Right ventricle myocardium superior (tissue), 1 donor: ENCODE data around the gene PTPRCAP. TPM values are rescaled to one million over a fixed set of nuclear protein-coding genes. Genes with fewer than 3 reads are reported as not detected.
A peak's percentile ranks its signal among the peaks of the same experiment; 100 is the strongest.

Experiments used
- ATAC-seq: fragments of 200-7000 bp; cut with Tn5 transposase; one replicate; pipeline ENCODE4 v1.9.1; 2020; ENCODE audit warnings: mild to moderate bottlenecking; ENCODE audit not compliant: poor library complexity
- DNase-seq: peaks from one replicate; pipeline ENCODE4 v3.0.0-alpha.2; 2020
- intact Hi-C: fragments of 100-400 bp; cut with DNase I; formaldehyde crosslinking; loops from one replicate; pipeline ENCODE4 v1.11.2; 2022
- total RNA-seq: library from RNA; stranded (reverse); fragmentation: NEBNext Ultra II Directional; extraction: Animal tissue kit (Norgen Biotek cat#: 25700); gene quantifications from one replicate; pipeline ENCODE4 v1.2.1, GENCODE V29; 2021
- donor health status: DM: no; HTN: yes; CAD: no; lungs with severe emphysema.

Gene PTPRCAP
- total RNA-seq, 1 donor from 2014 or later = 1.0 TPM

DNA sequence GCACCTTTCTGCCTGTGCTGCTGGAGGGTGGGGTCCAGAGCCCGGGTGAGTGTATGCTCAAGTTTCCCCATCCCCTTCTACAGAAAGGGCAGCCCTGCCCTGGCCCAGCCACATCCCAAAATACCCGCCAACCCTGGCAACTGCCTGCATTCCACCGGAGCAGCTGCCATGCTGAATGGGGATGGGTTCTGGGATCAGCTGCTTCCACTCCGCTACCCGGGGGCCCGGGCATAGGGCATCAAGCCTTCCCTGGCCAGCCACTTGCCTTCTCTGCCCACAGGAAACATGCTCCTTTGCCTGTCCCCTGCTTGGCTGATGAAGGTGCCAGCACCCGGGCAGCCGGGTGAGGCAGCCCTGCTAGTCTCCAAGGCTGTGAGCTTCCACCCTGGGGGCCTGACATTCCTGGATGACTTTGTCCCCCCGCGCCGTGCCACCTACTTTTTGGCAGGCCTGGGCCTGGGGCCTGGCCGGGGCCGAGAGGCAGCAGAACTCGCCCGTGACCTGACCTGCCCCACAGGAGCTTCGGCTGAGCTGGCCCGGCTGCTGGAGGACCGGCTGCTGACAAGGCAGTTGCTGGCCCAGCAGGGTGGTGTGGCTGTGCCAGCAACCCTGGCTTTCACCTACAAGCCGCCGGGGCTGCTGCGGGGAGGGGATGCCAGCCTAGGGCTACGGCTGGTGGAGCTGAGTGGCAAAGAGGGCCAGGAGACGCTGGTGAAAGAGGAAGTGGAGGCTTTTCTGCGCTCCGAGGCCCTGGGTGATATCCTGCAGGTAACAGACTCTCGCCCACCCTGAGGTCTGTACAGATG is 18.8 kb downstream of the PTPRCAP start:
- ATAC-seq (peak; percentile 51), DNase-seq (peak; percentile 69)
- intact Hi-C loops = no loop called here

DNA sequence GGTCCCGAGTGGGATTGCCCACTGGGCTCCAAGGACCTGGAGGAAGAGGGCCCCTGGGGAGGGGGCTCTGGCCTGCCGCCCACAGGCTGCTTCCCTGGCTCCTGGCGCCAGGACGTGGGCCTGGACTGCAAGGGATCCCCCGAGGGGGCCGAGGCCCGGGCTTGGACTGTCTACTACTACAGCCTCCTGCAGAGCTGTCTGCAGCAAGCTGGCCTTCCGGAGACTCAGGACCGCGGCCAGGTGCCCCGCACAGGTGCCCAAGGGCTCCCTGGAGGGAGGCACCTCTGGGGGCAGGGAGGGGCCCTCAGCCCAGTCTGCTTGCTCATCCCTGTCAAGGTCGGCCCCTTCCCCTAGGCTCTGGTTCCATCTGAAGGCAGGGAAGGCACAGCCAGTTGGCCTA is 20.1 kb downstream of the PTPRCAP start:
- intact Hi-C loops = no loop called here
- DNase-seq = no peak
- ATAC-seq = no peak

DNA sequence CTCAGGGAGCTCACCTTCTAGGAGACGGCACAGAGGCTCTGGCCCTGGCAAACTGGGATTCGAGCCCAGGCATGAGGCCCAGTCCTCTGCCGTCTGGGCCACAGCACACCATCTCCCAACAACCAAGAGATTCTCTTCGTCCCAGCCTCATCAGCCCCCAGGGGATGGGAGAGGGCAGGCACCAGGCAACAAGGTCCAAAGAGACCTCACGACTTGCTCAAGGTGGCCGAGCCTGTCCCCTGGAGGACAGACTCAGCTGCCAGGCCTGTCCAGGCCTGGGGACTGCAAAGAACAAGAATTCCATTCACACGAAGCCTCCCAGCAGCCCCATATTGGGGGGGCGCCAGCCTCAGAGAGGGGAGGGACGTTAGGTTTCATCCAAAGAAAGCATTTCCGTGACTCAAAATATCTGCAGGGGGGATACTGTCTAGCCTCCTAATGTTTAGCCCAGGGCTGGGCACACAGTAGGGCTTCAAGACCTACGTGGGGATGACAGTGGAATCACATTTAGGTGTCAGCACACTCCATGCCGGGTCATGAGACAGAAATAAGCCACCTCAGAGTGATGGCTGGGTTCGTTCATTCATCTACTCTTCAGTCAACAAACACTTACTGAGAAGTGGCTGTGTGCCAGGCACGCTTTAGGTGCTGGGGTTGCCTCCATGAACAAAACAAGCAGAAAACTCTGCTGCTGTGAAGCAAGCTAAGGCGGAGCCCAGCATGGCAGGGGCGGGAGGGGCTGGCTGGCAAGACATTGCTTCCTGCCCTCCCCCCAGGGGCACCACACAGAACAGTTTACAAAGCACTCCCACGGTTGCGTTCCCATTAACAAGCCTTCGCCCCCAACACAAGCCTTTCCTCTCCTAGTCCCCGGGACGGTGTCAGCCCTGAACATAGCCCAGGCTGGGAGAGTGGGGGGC is 20.8 kb downstream of the PTPRCAP start:
- ATAC-seq (no peak), DNase-seq (peak; percentile 61)
- intact Hi-C loops = no loop called here

DNA sequence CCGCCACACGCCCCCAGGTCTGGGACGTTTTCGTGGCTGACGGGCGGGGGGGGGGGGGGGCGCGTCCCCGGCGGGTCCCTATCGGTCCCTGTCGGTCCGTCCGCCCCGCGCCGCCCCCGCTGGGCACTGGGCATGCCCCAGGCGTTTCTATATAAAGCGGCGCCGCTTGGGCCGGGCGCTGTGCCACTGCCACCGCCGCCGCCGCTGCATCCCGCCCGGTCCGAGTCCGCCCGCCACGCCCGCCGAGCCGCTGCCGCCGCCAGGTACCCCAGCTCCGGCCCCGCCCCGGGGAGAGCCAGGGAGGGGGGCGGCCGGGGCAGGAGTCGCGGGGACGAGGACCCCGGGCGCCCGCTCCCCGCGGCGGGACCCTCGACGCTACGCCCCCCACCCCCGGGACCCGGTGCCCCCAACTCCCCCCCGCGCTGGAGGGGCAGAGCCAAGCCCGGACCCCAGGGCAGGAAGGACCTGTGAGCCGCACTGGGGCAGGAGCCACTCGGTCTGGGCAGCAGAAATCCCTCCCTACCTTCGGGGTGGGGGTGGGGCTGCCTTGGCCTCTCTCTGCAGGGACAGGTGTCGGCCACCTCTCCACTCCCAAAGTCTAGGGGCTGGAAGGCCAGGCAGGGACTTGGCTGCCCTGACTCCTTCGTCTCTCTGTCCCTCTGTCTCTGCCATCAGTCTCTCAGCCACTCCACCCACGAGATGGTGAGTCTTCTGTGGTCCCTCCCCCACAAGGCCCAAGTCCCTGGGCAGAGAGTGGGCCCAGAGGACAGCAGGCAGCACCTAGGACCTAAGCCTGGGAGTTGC is 21.8 kb downstream of the PTPRCAP start, which contains the start of gene CARNS1:
Gene CARNS1, plus strand, starts transcription at position 178 of the 804 bp plus-strand sequence. Its CDS starts 522 bp downstream, at position 700.
- DNase-seq (no peak), ATAC-seq (peak; percentile 18)
- intact Hi-C loops = no loop called here

DNA sequence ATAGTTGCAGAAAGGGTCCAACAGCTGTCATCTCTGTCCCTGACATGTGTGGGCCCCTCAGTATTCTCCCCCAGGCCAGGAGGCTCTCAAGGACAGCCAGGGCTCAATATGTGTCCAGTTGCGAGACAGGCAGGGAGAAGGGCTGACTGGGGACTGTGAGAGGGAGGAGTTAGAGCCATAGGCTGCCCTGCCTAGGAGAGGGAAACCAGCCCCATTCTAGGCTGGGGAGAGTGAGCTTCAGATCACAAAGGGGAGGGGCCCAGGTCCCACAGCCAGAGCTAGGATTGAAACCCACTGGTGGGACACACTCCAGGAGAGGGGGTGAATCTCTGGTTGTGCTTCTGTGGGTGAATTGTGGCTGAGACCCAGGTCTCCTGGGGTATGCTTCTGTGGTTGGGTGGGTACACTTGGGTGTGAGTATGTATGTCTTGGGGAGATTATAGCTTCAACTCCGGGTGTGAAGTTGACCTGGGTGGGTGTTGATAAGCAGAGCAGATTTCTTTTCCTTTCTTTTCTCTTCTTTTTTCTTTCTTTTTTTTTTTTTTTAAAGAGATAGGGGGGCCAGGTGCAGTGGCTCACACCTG is 24.1 kb downstream of the PTPRCAP start:
- ATAC-seq (no peak), DNase-seq (no peak)
- intact Hi-C loops = no loop called here

DNA sequence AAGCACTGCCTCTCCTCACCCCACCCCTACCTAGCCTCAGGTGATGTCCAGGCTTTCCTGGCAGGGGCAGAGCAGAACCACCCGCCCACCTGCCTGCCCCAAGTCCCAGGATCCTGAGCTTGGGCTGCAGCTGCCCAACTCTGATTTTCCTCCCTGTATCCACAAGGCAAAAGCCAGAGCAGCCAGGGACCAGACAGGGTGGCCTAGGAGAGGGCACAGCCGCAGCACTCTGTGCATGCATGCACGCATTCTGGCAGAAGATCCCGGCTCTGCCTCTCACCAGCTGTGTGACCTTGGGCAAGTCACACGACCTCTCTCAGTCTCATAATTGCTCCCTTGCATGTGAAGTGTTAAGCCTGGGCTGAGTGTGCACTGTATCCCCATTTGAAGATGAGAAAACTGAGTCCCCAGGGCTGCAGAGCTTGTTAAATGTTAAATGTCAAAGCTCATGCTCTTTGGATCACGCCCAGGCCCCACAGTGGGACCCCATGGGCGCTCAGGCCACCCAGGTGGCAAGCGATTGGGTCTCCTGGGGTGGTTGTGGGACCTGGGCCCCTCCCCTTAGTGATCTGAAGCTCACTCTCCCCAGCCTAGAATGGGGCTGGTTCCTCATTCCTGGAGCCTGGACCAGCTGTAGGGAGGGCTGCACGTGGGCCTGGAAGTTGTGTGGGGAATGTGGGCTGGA is 24.8 kb downstream of the PTPRCAP start:
- DNase-seq (no peak), ATAC-seq (no peak)
- intact Hi-C loops = no loop called here

DNA sequence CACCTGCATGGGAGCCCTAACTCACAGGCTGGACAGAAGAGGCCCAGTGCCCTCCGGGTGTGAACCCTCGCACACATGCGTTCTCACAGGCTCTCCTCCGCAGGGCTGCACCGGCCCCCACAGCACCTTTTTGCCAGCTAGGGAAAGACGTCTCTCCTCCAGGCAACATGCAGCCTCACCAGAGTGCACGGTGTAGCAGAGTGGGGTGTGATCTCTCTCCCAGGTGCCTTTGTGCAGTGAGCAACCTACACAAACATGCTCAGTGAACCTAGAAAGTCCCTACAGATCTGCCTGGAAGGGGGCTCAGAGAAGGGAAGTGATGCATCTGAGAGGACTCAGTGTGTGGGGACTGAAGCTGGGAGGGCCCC is 25.7 kb downstream of the PTPRCAP start:
- ATAC-seq (no peak), DNase-seq (no peak)
- intact Hi-C loops = no loop called here

DNA sequence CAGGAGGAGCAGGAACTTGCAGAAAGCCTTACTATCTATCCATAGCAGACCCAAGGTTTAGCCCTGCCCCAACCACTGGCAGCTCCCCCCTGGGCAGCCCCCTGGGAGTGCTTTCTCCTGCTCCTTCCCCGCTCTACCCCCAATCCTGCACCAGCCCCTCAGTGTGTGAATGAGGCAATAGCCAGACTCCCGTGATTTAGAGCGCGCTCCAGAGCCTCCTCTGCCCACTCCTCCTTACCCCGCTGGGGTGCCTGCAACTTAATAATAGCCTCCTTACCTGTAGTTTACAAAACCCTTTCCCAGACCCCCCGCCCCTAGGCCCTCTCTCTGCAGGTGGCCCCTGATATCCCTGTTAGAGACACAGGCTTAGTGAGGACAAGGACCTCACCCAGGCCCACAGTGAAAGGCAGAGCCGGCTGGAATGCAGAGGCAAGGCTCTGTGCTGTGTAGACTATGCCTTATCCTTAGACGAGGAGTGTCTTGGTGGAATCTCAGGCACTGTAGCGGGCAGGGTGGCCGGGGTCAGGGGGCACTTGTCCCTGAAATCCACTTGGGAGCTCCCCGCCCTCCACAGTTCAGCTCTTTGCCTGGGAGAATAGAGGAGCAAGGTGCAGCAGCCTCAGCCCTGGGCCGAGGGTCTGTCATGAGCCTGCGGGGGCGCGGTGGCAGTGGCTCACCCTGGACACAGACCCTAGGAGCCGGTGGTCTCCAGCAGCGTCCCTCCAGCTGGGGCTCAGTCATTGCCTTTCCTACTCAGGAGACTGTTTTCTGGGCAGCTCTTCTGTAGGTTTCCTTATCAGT is 26.3 kb downstream of the PTPRCAP start:
- ATAC-seq = no peak
- intact Hi-C loops = no loop called here

DNA sequence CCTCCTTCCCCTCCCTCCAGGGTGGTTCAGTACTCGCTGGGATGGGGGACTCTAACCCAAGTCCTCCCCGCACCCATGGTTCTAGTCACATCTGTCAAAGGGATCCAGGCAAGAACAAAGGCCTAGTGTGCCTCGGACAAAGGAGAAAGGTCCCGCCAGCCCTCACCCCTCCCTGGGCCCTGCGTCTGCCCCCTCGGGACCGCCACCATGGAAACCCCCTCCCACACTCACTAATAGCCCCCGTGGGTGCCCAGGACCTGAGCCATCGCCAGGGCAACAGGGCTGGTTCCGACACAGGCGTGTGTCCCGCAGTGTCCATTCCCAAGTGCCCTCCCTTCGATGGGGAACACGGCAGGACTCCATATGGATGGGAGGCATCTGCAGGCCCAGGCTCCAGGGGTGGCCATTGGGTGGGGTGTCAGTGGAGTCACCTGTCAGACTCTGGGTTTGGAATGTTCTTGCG is 27.1 kb downstream of the PTPRCAP start:
- no peak for ATAC-seq
- DNase-seq = no peak
- intact Hi-C loops = no loop called here

More for the DNA sequence above, 26.3 kb downstream of the PTPRCAP start:
- DNase-seq = no peak

DNA sequence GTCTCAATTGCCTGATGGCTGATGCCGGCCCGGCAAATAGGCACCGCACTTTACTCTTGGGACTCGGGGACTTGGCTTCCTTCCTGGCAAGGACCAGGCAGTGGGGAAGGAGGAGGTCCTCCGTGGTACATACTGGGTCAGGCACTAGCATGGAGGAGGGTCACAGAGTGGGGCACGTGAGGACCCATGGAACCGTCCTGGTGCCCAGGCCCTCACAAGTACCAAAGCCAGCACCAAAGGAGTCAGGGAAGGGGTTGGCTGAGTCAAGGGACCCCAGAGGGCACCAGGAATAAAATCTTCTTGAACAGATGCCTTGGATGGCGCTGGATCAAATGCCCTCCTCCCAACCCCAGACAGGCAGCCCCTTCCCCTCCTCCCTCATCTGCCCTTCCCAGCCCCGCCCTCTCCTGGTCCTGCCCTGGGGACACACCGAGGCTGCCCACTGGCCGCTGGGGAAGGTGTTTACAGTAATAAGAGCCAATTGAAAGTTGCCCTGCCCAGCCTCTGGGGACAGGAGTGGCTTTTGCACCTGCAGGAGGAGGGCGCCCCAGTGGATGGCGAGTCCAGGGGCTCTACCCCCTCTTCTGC is 27.6 kb downstream of the PTPRCAP start:
- intact Hi-C loops = no loop called here
- ATAC-seq (no peak), DNase-seq (no peak)

DNA sequence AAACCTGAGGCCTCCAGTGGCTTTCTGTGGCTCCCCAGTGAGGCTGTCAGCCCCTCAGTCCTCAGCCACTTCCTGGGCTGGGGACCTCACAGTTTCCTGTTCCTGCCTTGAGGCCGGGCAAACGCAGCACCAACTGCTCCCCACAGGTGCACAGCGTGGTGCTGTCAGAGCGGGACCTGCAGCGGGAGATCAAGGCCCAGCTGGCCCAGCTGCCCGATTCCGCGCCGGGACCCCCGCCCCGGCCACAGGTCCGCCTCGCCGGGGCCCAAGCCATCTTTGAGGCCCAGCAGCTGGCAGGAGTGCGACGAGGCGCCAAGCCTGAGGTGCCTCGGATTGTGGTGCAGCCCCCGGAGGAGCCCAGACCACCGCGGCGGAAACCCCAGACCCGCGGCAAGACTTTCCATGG is 28.2 kb downstream of the PTPRCAP start:
- no peak for DNase-seq
- intact Hi-C loops = no loop called here
- no peak for ATAC-seq

DNA sequence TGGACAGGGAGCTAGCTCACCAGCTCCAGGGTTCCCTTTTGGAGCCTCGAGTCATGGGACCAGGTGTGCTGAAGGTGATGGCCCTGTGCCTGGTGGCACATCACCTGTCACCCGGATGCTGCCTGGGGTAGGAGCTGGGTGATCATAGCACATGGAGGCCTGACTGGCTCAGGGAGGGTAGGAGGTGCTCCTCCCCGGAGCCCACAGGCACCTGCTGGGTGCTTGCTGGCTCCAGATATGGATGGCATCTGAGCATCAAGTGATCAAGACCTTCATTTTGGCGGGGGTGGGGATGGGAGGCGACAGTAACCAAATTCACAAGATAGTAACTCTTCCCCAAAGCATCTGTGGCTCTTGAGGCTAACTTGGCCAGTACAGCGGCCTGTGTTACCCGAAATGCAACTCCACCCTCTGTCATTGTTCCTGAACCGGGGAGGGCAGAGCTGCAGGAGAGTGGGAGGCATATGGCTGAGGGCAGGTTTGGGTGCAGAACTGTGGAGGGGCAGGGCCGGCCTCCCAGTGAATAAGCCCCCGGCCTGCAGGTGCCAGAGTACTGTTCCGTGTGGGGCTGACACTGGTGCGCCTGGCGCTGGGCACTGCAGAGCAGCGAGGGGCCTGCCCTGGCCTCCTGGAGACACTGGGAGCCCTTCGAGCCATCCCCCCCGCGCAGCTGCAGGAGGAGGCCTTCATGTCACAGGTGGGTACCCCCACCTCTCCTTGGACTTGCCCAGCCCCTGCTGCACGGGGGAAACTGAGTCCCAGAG is 28.9 kb downstream of the PTPRCAP start:
- no peak for ATAC-seq
- intact Hi-C loops = no loop called here
- DNase-seq = no peak

DNA sequence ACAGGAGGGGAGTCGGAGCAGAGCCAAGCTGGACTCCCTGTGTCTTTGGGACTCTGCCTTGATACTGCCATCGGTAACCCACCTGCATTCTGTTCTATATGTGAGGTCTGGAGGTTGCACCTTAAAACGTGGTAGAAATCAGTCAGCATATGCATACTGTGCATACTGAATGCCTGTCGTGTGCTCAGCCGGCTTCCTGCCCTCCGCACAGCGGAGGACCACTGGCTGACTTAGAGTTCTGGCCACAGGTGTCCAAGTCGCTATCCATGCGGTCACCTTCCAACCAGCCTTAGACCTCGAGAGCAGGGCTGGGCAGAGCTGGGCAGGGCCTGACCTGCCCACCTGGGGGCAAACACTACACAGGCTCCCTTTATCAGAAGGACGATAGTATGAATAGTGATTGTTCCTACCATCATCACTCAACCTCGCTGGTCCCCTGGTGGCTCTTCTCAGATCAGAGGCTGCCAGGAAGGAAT is 29.8 kb downstream of the PTPRCAP start:
- ATAC-seq = no peak
- intact Hi-C loops = no loop called here

DNA sequence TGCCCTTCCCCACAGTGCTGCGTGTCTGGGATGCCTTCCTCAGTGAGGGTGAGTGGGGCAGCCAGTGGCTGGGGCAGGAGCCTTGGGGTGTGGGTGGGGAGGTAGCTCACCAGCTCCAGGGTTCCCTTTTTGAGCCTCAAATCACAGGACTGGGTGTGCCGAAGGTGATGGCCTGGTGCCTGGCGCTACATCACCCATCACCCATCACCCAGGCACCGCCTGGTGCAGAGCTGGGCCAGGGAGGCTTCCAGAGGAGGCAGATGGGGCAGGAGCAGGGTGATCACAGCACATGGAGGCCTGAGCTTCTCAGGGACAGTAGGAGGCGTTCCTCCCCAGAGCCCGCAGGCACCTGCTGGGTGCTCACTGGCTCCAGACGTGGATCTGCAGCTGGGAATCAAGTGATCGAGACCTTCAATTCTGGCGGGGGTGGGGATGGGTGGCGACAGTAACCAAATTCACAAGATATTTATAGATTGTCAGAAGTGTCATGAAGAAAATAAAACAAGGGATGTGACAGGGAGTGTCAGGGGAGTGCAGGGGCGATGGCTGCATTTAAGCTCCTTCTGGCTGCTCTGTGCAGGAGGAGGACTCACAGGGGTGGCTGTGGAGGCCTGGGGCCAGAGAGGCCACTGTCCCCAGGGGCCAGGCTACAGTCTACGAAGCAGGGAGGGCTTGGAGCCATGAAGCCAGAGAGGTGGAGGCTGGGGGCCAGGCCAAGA is 30.4 kb downstream of the PTPRCAP start:
- intact Hi-C loops = no loop called here
- ATAC-seq (peak; percentile 22), DNase-seq (no peak)

More for the DNA sequence above, 29.8 kb downstream of the PTPRCAP start:
- no peak for DNase-seq

DNA sequence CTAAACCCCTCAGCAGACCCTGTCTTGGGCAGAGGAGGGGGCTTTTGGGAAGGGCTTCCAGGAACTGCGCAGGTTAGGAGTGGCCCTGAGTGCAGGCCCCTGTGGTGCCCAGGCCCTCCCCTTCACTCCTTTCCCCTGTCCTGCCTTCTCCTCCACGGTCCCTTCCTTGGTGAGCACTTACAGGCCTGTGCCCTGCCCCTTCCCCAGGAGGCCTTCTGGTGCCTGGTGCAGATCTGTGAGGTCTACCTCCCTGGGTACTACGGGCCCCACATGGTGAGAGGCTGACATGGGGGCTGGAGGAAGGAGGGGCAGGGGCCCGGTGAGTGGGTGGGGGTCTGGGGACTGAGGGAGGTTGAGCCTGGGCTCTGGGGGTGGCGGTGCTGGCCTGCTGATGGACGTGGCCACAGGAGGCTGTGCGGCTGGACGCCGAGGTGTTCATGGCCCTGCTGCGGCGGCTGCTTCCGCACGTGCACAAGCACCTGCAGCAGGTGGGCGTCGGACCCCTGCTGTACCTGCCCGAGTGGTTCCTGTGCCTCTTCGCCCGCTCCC is 31.0 kb downstream of the PTPRCAP start:
- ATAC-seq = no peak
- no peak for DNase-seq
- intact Hi-C loops = no loop called here
